ENCODE measurements around the gene IGF2BP2.
"Not testable (repeated sequence)": the region's sequence is repeated elsewhere in the genome, so short reads cannot be mapped to it uniquely, and the experiment has no call there.

Gene IGF2BP2

DNA sequence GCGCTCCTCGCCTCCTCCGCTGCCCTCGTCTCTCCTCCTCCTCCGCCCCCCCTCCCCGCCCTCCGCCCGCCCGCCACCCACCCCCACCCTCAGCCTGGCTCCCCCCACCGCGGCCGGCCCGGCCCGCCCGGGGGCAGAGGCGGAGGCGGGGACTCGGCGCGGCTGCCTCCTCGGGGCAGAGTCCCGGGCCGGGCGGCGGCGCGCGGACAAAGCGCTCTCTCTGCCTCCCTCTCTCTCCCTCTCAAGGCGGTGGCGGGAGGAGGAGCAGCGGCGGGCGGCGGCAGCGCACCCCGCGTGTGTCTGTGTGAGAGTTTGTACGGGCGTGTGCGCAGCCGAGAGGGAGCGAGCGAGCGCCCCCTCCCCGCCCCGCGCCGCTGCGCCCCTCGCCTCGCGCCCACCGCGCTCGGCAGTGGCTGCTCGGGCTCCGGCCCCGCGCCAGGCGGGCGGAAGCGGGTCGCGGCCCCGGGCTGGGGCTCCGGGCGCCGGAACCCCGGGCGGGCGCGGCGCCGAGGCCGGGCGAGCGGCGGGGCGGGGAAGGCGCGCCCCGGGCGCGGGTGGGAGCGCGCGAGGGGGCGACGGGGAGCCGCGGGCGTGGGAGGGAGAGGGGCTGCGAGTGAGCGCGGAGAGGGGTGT, at the start of gene IGF2BP2:
IGF2BP2 (minus strand) TSS at position 37 of the 633 bp plus-strand sequence. CDS start 82 bp downstream, outside the sequence.
- no peak for FAIRE-seq

- FAIRE-seq, result no peak
Measured at GRCh38 chr3:185874119-185874518, 49.3 kb upstream of the IGF2BP2 start.

DNA sequence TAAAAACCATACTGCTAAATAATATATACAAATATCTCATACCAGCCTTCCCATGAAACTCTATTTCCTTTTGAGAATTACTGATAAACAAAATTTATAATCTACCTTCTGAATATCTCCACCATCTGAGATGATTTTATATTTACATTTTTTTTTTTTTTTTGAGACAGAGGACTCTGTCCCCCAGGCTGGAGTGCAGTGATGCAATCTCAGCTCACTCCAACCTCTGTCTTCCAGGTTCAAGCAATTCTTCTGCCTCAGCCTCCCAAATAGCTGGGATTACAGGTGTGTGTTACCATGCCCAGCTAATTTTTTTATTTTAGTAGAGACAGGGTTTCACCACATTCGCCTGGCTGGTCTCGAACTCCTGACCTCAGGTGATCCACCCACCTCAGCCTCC, 42.8 kb upstream of the IGF2BP2 start:
- no peak for FAIRE-seq

DNA sequence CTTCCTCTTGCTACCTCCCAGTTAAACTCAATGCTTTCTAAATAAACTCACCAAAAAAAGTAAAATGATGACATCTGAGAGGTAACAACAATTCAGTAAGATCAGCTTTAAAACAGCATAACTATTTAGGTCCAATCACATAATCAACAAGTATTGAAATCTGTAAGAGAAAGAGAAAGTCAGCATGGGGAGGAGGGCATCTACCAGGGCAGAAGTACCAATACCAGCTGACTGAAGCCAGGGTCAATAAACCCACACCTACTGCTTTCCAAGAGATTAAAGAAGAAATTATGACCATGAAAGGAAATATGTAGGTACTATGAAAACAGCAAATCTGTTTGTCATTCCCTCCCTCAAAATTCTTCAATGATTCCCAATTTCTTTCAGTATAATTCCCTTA, 42.2 kb upstream of the IGF2BP2 start:
- FAIRE-seq, result no peak

DNA sequence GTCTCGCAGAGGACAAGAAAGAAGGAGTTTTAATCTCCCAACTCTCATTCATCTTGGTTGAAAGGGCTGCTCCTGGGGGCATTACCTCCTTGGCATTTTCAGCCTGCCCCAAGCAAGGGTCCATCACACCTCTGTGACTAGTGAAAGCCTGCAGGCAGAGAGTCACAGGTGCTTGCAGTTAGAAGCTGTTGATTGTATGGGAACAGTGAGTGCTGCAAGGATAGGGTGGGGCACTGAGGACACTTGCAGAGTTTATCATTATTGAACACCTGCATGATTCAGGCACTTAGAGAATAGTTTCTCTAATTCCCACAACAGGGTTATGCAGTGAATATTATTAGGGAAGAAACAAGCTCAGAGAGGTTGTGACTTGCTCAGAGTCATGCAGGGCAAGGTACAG, 41.7 kb upstream of the IGF2BP2 start:
- no peak for FAIRE-seq

- no peak for FAIRE-seq
Measured at GRCh38 chr3:185865247-185865646, 40.4 kb upstream of the IGF2BP2 start.

DNA sequence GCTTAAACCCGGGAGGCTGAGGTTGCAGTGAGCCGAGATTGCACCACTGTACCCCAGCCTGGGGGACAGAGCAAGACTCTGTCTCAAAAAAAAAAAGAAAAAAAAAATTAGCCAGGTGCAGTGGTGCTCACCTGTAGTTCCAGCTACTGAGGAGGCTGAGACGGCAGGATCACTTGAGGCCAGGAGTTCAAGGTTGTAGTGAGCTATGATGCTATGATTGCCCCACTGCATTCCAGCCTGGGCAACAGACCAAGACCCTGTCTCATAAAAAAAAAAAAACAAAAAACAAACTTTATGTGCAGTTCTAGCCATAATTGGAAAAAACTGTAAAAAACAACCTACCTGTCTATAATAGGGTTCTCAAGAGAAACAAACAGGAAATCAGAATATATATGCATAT, 39.9 kb upstream of the IGF2BP2 start:
- no peak for FAIRE-seq

DNA sequence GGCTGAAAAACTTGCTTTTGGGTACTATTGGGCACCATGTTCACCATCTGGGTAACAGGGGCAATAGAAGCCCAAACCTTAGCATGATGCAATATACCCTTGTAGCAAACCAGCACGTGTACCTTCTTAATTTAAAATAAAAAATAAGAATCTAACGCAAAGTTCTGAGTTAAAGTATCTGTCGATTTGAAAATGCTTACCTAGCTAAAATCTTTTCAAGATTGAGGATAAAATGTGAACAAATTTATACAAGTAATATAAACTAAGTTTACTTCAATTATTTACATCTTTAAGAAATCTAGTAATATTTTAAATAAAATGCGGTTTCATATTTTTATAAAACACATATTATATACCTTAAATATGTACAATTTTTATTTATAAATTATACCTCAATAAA, 38.1 kb upstream of the IGF2BP2 start:
- no peak for FAIRE-seq

- no peak for FAIRE-seq
Measured at GRCh38 chr3:185859294-185859972, 34.6 kb upstream of the IGF2BP2 start.

- no peak for FAIRE-seq
Measured at GRCh38 chr3:185858502-185859225, 33.8 kb upstream of the IGF2BP2 start.

- no peak for FAIRE-seq
Measured at GRCh38 chr3:185857208-185857607, 32.4 kb upstream of the IGF2BP2 start.

DNA sequence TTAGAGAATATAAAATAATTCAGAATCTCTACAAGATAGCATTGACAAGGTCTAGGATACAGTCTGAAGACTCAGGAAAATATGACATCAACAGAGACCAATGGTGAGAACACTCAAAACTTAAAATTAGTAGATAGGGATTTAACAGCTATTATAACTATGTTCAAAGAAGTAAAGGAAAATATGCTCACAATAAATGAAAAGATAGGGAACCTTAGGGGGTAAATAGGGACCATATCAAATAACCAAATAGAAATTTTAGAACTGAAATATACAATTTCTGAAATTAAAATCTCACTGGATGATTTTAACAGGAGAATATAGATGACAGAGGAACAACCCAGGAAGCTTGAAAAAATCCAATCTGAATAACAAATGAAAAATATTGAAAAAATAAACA, 31.8 kb upstream of the IGF2BP2 start:
- FAIRE-seq, result no peak

GRCh38 chr3:185853771-185854170, 28.9 kb upstream of the IGF2BP2 start:
- not testable (repeated sequence) for FAIRE-seq

- no peak for FAIRE-seq
Measured at GRCh38 chr3:185852635-185853034, 27.8 kb upstream of the IGF2BP2 start.

DNA sequence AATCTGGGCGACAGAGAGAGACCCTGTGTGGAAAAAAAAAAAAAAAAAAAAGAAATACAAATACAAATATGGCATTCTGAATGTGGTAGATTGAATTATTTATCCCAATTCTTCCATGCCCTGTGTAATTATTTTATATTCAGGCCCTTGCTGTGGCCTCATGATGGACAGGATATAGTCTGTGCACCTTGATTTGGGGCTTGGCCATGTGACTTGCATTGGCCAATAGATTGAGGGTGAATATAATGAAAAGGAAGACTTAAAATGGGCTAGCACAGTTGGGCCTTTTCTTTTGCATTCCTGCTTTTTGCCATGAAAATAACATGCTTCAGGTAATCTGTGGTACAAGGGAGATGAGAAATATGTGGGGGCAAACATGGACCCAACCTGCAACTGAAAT, 27.1 kb upstream of the IGF2BP2 start:
- FAIRE-seq, result no peak

DNA sequence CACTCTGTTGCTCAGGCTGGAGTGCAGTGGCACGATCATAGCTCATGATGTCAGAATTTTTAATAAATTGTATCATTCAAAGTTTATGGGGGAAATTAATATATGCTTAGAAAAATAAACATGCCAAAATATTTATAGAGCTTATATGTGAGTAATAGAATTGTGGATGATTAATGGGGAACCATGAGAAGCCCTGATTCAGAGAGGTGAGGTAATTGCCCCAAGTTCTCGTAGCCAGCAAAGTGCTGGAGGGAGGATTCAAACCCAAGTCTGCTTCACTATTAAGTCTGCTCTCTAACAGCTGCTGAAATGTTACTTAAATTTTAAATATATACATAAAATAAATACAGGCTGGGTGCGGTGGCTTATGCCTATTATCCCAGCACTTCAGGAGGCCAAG, 26.2 kb upstream of the IGF2BP2 start:
- no peak for FAIRE-seq

GRCh38 chr3:185847506-185847905, 22.7 kb upstream of the IGF2BP2 start:
- no peak for FAIRE-seq

GRCh38 chr3:185846037-185846436, 21.2 kb upstream of the IGF2BP2 start:
- no peak for FAIRE-seq

DNA sequence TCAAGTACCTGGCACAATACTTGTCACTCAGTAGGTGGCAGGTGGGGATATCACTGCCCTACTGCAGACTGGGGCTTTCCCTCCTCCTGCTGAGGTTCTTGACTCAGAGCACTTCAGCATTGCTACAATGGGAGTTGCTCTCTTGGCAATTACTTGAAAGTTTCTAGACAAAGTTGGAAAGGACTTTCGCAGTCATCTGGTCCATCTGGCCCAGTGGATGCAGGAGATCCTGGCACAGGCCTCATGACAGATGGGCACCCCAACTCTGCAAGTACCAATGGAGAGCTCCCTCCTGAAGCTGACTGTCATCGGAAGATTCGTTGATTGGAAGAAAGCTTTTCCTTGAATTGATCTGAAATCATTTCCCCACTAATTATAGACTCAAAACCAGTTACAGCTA, 19.2 kb upstream of the IGF2BP2 start:
- no peak for FAIRE-seq

DNA sequence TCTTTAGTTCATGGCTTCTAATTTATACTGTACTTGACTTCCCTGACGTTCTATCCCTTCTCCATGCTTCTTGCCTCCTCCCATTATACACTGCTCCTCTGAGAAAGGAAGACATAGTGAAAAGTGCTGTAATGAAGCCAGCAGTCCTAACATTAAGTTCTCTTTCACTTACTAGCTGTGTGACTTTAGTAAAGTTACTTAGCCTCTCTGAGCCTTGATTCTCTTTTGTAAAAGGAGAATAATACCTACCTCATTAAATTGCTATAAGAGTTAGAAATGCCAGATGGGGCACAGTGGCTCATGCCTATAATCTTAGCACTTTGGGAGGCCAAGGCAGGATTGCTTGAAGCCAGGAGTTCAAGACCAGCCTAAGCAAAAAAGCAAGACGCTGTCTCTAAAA, 18.8 kb upstream of the IGF2BP2 start:
- FAIRE-seq, result no peak

DNA sequence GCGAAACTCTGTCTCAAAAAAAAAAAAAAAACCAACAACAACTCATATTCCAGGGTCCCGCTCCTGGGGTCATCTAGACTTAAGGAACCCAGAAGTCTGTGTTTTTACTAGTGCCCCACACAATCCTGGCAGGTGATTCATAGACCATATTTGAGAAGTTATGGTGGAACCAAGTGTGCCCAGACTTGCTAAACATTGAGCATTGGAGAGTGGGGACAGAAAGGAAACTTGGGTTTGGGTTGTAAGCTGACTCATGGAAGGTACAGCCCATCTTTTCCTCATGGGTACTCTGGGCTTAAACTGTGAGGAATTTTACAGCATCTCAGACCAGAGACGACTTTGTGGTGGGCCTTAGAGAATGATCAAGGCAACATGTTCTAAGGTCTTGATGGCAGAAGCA, 18.3 kb upstream of the IGF2BP2 start:
- FAIRE-seq, result no peak

- no peak for FAIRE-seq
Measured at GRCh38 chr3:185842241-185842640, 17.4 kb upstream of the IGF2BP2 start.

- not testable (repeated sequence) for FAIRE-seq
Measured at GRCh38 chr3:185838417-185838989, 13.7 kb upstream of the IGF2BP2 start.

DNA sequence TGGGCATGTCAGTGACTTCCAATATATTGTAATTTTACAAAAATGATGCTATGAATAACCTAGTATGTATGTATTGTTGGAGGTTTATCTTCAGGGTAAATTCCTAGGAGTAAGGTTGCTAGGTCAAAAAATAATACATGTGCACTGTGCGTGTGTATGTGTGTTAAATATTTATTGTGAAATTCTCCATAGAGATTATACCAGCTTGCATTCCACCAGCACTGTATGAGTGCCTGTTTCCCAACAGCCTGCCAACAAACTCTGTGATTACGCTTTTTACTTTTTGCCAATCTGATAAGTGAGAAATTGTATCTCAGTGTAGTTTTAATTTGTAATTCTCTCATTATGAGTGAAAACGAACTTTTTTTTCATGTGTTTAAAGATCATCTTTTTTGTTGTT, 12.6 kb upstream of the IGF2BP2 start:
- no peak for FAIRE-seq
